ENCODE data around the gene ETV1. TPM values are rescaled to one million over a fixed set of nuclear protein-coding genes. Genes with fewer than 3 reads are reported as not detected.

ETV1 gene
- total RNA-seq, 1 experiment from 2014 or later: 0.52 TPM

- H3K9me3 Mint-ChIP-seq (ENCODE audit: unreplicated experiment): no peaks in the 10 kb centered on the region
- Histone ChIP-seq H3K27me3 (replicated peaks; ENCODE audit: control insufficient read depth, insufficient read depth, low read length) (no peaks in the 10 kb centered on the region), H3K9me3 (no peaks in the 10 kb centered on the region), H3K36me3 (ENCODE audit: control insufficient read depth, insufficient read depth, low read length) (no peaks in the 10 kb centered on the region), H3K4me1 (no peaks in the 10 kb centered on the region), H3K4me3 (ENCODE audit: low read depth, low read length) (no peak overlapping the region)
- no peak for TF ChIP-seq CTCF (IDR thresholded peaks at IDR 0.05; ENCODE audit: insufficient read depth in 1 of 2, low read depth in 1 of 2, low read length in 1 of 2, severe bottlenecking in 1 of 2, unreplicated experiment in 1 of 2)
- intact Hi-C loops (cut with micrococcal nuclease; ENCODE audit: unreplicated experiment): no loop called here
- peaks cover 1% of the 10 kb centered on the region for H3K27me3 Mint-ChIP-seq (ENCODE audit: insufficient read depth, unreplicated experiment)
- no peaks in the 10 kb centered on the region for H3K36me3 Mint-ChIP-seq (ENCODE audit: insufficient read depth, unreplicated experiment)
- no peak overlapping the region for H3K27ac Mint-ChIP-seq (ENCODE audit: unreplicated experiment)
- no TSS peak for BruUV-seq (replicated peaks)
- no peaks in the 10 kb centered on the region for H3K4me1 Mint-ChIP-seq (ENCODE audit: low read depth, unreplicated experiment)
- ChIA-PET POLR2A (no interaction called here), CTCF (interaction anchor here (0.6 kb wide), 2 partner anchors 103 to 229 kb away, joined by 3 to 5 read pairs; no protein-coding TSS in a partner anchor)
- H3K4me3 Mint-ChIP-seq (ENCODE audit: unreplicated experiment): no peak overlapping the region
- DNase-seq: no peak
Observed at GRCh38 chr7:13848681-13849131, 140.8 kb downstream of the ETV1 start.

- peaks cover 7% of the 10 kb centered on the region for H3K4me1 Mint-ChIP-seq (ENCODE audit: low read depth, unreplicated experiment)
Observed at GRCh38 chr7:13846386-13846785, 143.1 kb downstream of the ETV1 start.

GRCh38 chr7:13845601-13846000, 143.9 kb downstream of the ETV1 start:
- Mint-ChIP-seq H3K27me3 (ENCODE audit: insufficient read depth, unreplicated experiment) (peaks cover 7% of the 10 kb centered on the region), H3K36me3 (ENCODE audit: insufficient read depth, unreplicated experiment) (no peaks in the 10 kb centered on the region), H3K27ac (ENCODE audit: unreplicated experiment) (no peak overlapping the region), H3K4me1 (ENCODE audit: low read depth, unreplicated experiment) (peaks cover 13% of the 10 kb centered on the region), H3K9me3 (ENCODE audit: unreplicated experiment) (no peaks in the 10 kb centered on the region), H3K4me3 (ENCODE audit: unreplicated experiment) (no peak overlapping the region)
- H3K9me3 ChIP-seq: no peaks in the 10 kb centered on the region
- H3K4me1 ChIP-seq: no peaks in the 10 kb centered on the region
- POLR2A ChIA-PET: no interaction called here
- no peaks in the 10 kb centered on the region for H3K36me3 ChIP-seq (ENCODE audit: control insufficient read depth, insufficient read depth, low read length)
- no TSS peak for BruUV-seq (replicated peaks)
- H3K4me3 ChIP-seq (ENCODE audit: low read depth, low read length): no peak overlapping the region
- no peak for TF ChIP-seq CTCF (IDR thresholded peaks at IDR 0.05; ENCODE audit: insufficient read depth in 1 of 2, low read depth in 1 of 2, low read length in 1 of 2, severe bottlenecking in 1 of 2, unreplicated experiment in 1 of 2)
- no peak for DNase-seq
- intact Hi-C loops (cut with micrococcal nuclease; ENCODE audit: unreplicated experiment): no loop called here
- CTCF ChIA-PET: no interaction called here
- no peaks in the 10 kb centered on the region for H3K27me3 ChIP-seq (replicated peaks; ENCODE audit: control insufficient read depth, insufficient read depth, low read length)

More at GRCh38 chr7:13846386-13846785, 143.1 kb downstream of the ETV1 start:
- no peaks in the 10 kb centered on the region for H3K4me1 ChIP-seq
- no peaks in the 10 kb centered on the region for H3K9me3 Mint-ChIP-seq (ENCODE audit: unreplicated experiment)
- no peaks in the 10 kb centered on the region for H3K9me3 ChIP-seq
- H3K4me3 Mint-ChIP-seq (ENCODE audit: unreplicated experiment): no peak overlapping the region
- peaks cover 4% of the 10 kb centered on the region for H3K27me3 Mint-ChIP-seq (ENCODE audit: insufficient read depth, unreplicated experiment)
- no peaks in the 10 kb centered on the region for H3K36me3 Mint-ChIP-seq (ENCODE audit: insufficient read depth, unreplicated experiment)
- no peak overlapping the region for H3K27ac Mint-ChIP-seq (ENCODE audit: unreplicated experiment)
- intact Hi-C loops (cut with micrococcal nuclease; ENCODE audit: unreplicated experiment): no loop called here
- H3K4me3 ChIP-seq (ENCODE audit: low read depth, low read length): no peak overlapping the region
- no peaks in the 10 kb centered on the region for H3K36me3 ChIP-seq (ENCODE audit: control insufficient read depth, insufficient read depth, low read length)
- no peak for TF ChIP-seq CTCF (IDR thresholded peaks at IDR 0.05; ENCODE audit: insufficient read depth in 1 of 2, low read depth in 1 of 2, low read length in 1 of 2, severe bottlenecking in 1 of 2, unreplicated experiment in 1 of 2)
- H3K27me3 ChIP-seq (replicated peaks; ENCODE audit: control insufficient read depth, insufficient read depth, low read length): no peaks in the 10 kb centered on the region
- DNase-seq: no peak
- POLR2A ChIA-PET: no interaction called here
- CTCF ChIA-PET: no interaction called here
- BruUV-seq (replicated peaks): no TSS peak

Data from Caco-2 (cell line).